HepG2 (cell line): ENCODE measurements around the gene SP9. TPM values are rescaled to one million over a fixed set of nuclear protein-coding genes. Genes with fewer than 3 reads are reported as not detected.

ENCODE experiments used
- ATAC-seq: fragments of 200-7000 bp; cut with Tn5 transposase; 3 replicates; pipeline ENCODE4 v1.9.1; 2020; ENCODE audit warnings: mild to moderate bottlenecking, moderate library complexity
- Bru-seq: library from RNA; stranded (reverse); fragments of 400-500 nt; gene quantifications from one replicate; lab custom pipeline; 2021; lab: Mats Ljungman, UMichigan
- BruChase-seq, 2 experiments: library from RNA; stranded (reverse); fragments of 400-500 nt; gene quantifications; one replicate each; lab custom pipeline; 2021; lab: Mats Ljungman, UMichigan
- BruUV-seq: library from RNA; stranded (reverse); fragments of 400-500 nt; replicated peaks from 2 replicates; lab custom pipeline; 2021; lab: Mats Ljungman, UMichigan
- CTCF ChIA-PET: fragments of 300-600 bp; formaldehyde crosslinking; extraction: SDS; loops from one replicate; lab custom pipeline; 2021; ENCODE audit warnings: low total read pairs, inconsistent platforms, low intra/inter-chr PET ratio; lab: Yijun Ruan, JAX
- POLR2A ChIA-PET: fragments of 350-600 bp; sonication (Branson Sonifier 250); formaldehyde crosslinking; loops from one replicate; lab custom pipeline; 2020; ENCODE audit warnings: antibody characterized with exemption, inconsistent platforms; lab: Yijun Ruan, JAX
- DNase-seq: peaks from one replicate; pipeline ENCODE4 v3.0.0-alpha.2; 2015; ENCODE audit warnings: low spot score
- FAIRE-seq: peaks from 3 replicates; lab custom pipeline; 2011; peaks lifted over from hg19 to GRCh38; lab: Jason Lieb, UNC
- H2AFZ ChIP-seq: one replicate; pipeline ENCODE4 v1.6.1; 2011; ENCODE audit warnings: low read length, inconsistent platforms
- H3K27ac ChIP-seq: fragments of 300-600 bp; 3 replicates; pipeline ENCODE4 v1.8.0; 2011; ENCODE audit warnings: mixed run types, mild to moderate bottlenecking, mixed read lengths, low read length, inconsistent platforms; ENCODE audit not compliant: insufficient read depth; ENCODE audit errors: extremely low read length
- H3K27me3 ChIP-seq, 2 experiments: fragments of 200-600 bp in 1 of 2; 2 replicates in 1 of 2; 3 replicates in 1 of 2; pipeline versions ENCODE4 v1.6.0 to v1.8.0; 2011; ENCODE audit warnings: low read length in 2 of 2, mild to moderate bottlenecking in 2 of 2, moderate library complexity in 2 of 2, inconsistent platforms in 1 of 2; ENCODE audit not compliant: insufficient read depth in 2 of 2, control insufficient read depth in 1 of 2
- H3K36me3 ChIP-seq, 2 experiments: fragments of 200-600 bp in 1 of 2; replicated peaks in 1 of 2; 2 replicates in 1 of 2; 3 replicates in 1 of 2; pipeline versions ENCODE4 v1.5.1 to v1.8.0; 2011; ENCODE audit warnings: low read length in 2 of 2, inconsistent platforms in 1 of 2; ENCODE audit not compliant: insufficient read depth in 2 of 2, control insufficient read depth in 1 of 2
- H3K4me1 ChIP-seq: 2 replicates; pipeline ENCODE4 v1.5.1; 2012; ENCODE audit warnings: low read length, inconsistent platforms; ENCODE audit not compliant: insufficient read depth
- H3K4me2 ChIP-seq: 2 replicates; pipeline ENCODE4 v1.6.0; 2011; ENCODE audit warnings: low read depth, low read length, inconsistent platforms
- H3K4me3 ChIP-seq, 3 experiments: fragments of 200-600 bp in 1 of 3; sonication (generic), shearing (Covaris generic) in 1 of 3; replicated peaks in 1 of 3; 2 replicates each; pipeline ENCODE4 v1.5.1; 2011 to 2016; ENCODE audit warnings: low read length in 3 of 3, inconsistent platforms in 2 of 3, low read depth in 2 of 3, mild to moderate bottlenecking in 2 of 3, control low read depth in 1 of 3, mixed read lengths in 1 of 3; ENCODE audit not compliant: insufficient read depth in 1 of 3
- H3K79me2 ChIP-seq: one replicate; pipeline ENCODE4 v1.6.1; 2011; ENCODE audit warnings: low read length, inconsistent platforms; ENCODE audit not compliant: insufficient read depth
- H3K9ac ChIP-seq: 2 replicates; pipeline ENCODE4 v1.6.0; 2011; ENCODE audit warnings: mild to moderate bottlenecking, low read depth, low read length, inconsistent platforms; ENCODE audit not compliant: insufficient read depth
- H3K9me3 ChIP-seq: 2 replicates; pipeline ENCODE4 v1.5.1; 2012; ENCODE audit warnings: mild to moderate bottlenecking, low read length
- H4K20me1 ChIP-seq: 2 replicates; pipeline ENCODE4 v1.6.0; 2011; ENCODE audit warnings: inconsistent platforms, mild to moderate bottlenecking, low read length, moderate library complexity; ENCODE audit not compliant: insufficient read depth
- ARID2 ChIP-seq: sonication (generic); formaldehyde crosslinking; IDR thresholded peaks from 2 replicates; pipeline ENCODE4 v1.8.1; 2022; ENCODE audit warnings: mild to moderate bottlenecking, missing genetic modification reagents, borderline replicate concordance
- CHD4 ChIP-seq: fragments of 200-600 bp; sonication (generic); IDR thresholded peaks from 2 replicates; pipeline ENCODE4 v1.7.0; 2017; ENCODE audit warnings: mild to moderate bottlenecking, low read length, borderline replicate concordance
- EZH2 ChIP-seq: conservative IDR thresholded peaks from 2 replicates; pipeline ENCODE4 v1.6.1; 2012; ENCODE audit warnings: mild to moderate bottlenecking, low read depth, low read length, moderate library complexity
- GLI4 ChIP-seq: sonication (generic); formaldehyde crosslinking; IDR thresholded peaks from 2 replicates; pipeline ENCODE4 v1.5.1; 2020; ENCODE audit warnings: missing genetic modification reagents, mild to moderate bottlenecking, moderate library complexity, borderline replicate concordance
- KAT7 ChIP-seq: IDR thresholded peaks from 2 replicates; pipeline ENCODE4 v1.6.1; 2018; ENCODE audit warnings: borderline replicate concordance, missing compliant biosample characterization
- MAFG ChIP-seq: sonication (generic); formaldehyde crosslinking; IDR thresholded peaks from 2 replicates; pipeline ENCODE4 v1.5.1; 2020; ENCODE audit warnings: mild to moderate bottlenecking, missing genetic modification reagents
- MAZ ChIP-seq, 2 experiments: sonication (generic) in 1 of 2; formaldehyde crosslinking in 1 of 2; IDR thresholded peaks; 2 replicates each; pipeline versions ENCODE4 v1.5.0 to v1.6.1; 2012 to 2020; ENCODE audit warnings: low read depth in 2 of 2, mild to moderate bottlenecking in 2 of 2, borderline replicate concordance in 1 of 2, improper control_type of control experiment in 1 of 2, low read length in 1 of 2, missing genetic modification reagents in 1 of 2, moderate library complexity in 1 of 2
- MED13 ChIP-seq: sonication (generic); formaldehyde crosslinking; IDR thresholded peaks from 2 replicates; pipeline ENCODE4 v1.5.0; 2020; ENCODE audit warnings: missing genetic modification reagents
- MZF1 ChIP-seq: sonication (generic); formaldehyde crosslinking; IDR thresholded peaks from 2 replicates; pipeline ENCODE4 v1.8.1; 2023; ENCODE audit warnings: mild to moderate bottlenecking, missing genetic modification reagents, borderline replicate concordance
- NCOR1 ChIP-seq: fragments of 200-600 bp; sonication (generic); IDR thresholded peaks from 2 replicates; pipeline ENCODE4 v1.7.0; 2017; ENCODE audit warnings: antibody characterized with exemption, low read length, borderline replicate concordance
- NFE2L2 ChIP-seq: fragments of 150-350 bp; IDR thresholded peaks from 2 replicates; pipeline ENCODE4 v1.6.1; 2014; ENCODE audit warnings: low read length
- NFKBIZ ChIP-seq: IDR thresholded peaks from 2 replicates; pipeline ENCODE4 v1.6.1; 2018; ENCODE audit warnings: missing genetic modification reagents, missing compliant biosample characterization
- NPAS2 ChIP-seq: sonication (generic); formaldehyde crosslinking; IDR thresholded peaks from 2 replicates; pipeline ENCODE4 v1.8.0; 2022; ENCODE audit warnings: mild to moderate bottlenecking, missing genetic modification reagents, borderline replicate concordance
- ZNF331 ChIP-seq: sonication (generic); formaldehyde crosslinking; IDR thresholded peaks from 2 replicates; pipeline ENCODE4 v1.4.0; 2020; ENCODE audit warnings: missing genetic modification reagents
- ZNF564 ChIP-seq: sonication (generic); formaldehyde crosslinking; IDR thresholded peaks from 2 replicates; pipeline ENCODE4 v1.8.1; 2023; ENCODE audit warnings: mild to moderate bottlenecking, missing genetic modification reagents
- ZNF841 ChIP-seq: sonication (generic); formaldehyde crosslinking; IDR thresholded peaks from 2 replicates; pipeline ENCODE4 v1.8.1; 2023; ENCODE audit warnings: missing genetic modification reagents, borderline replicate concordance
- ZNF891 ChIP-seq: sonication (generic); formaldehyde crosslinking; IDR thresholded peaks from 2 replicates; pipeline ENCODE4 v1.5.0; 2020; ENCODE audit warnings: mild to moderate bottlenecking, missing genetic modification reagents
- WGBS: methylation state at CpG from one replicate; pipeline ENCODE4 v1.1.6; 2017; ENCODE audit warnings: low lambda C conversion rate; 5-methylcytosine and 5-hydroxymethylcytosine counted together
- in situ Hi-C: cut with HindIII; loops from 2 replicates; pipeline ENCODE4 v1.10.0; 2017; ENCODE audit warnings: low pct_unique_long_range_greater_than_20kb; ENCODE audit not compliant: extremely low pct_ligation_motif_present
- intact Hi-C: fragments of 100-400 bp; cut with micrococcal nuclease; formaldehyde crosslinking; loops from one replicate; pipeline ENCODE4 v1.10.0; 2022; ENCODE audit not compliant: unreplicated experiment
- long read RNA-seq, 2 experiments: library from RNA in 1 of 2; library from polyadenylated mRNA in 1 of 2; stranded (forward) in 1 of 2; unstranded in 1 of 2; transcript quantifications; one replicate each; pipeline ENCODE4 v2.0.0, GENCODE V29; 2019 to 2022
- polyA minus RNA-seq, 3 experiments: library from RNA; depleted of rRNA, polyadenylated mRNA; stranded (reverse); fragments of >200 nt; gene quantifications; 2 replicates each; pipeline ENCODE4 v1.2.3, GENCODE V29; 2011; ENCODE audit warnings: low replicate concordance in 1 of 3
- polyA plus RNA-seq, 8 experiments: library from polyadenylated mRNA; depleted of rRNA in 3 of 8; stranded (reverse) in 7 of 8; unstranded in 1 of 8; fragments of >200 nt; fragmentation: Illumina TruSeq in 4 of 8; extraction: Trizol in 4 of 8; gene quantifications; 2 replicates each; pipeline versions ENCODE4 v1.2.1 to v1.2.3, GENCODE V29; 2011 to 2016; ENCODE audit warnings: low read depth in 4 of 8, missing spikeins in 1 of 8, mixed read lengths in 1 of 8; ENCODE audit not compliant: insufficient read depth in 1 of 8
- total RNA-seq, 5 experiments: library from RNA; depleted of rRNA; stranded (reverse); fragments of >200 nt; fragmentation: Illumina TruSeq; extraction: Trizol; gene quantifications; 2 replicates each; pipeline ENCODE4 v1.2.3, GENCODE V29; 2016; ENCODE audit warnings: low read depth in 1 of 5
- TF ChIP-seq, protein P1 (sequence below): sonication (generic); formaldehyde crosslinking; IDR thresholded peaks from 2 replicates; pipeline ENCODE4 v1.4.0; 2020; ENCODE audit warnings: missing genetic modification reagents, mild to moderate bottlenecking, borderline replicate concordance

The SP9 gene
- total RNA-seq (2016; rRNA removed; fragmentation: Illumina TruSeq; extraction: Trizol) = not detected in 2 replicates
- total RNA-seq (2016; cell fraction: cytosol; rRNA removed; fragmentation: Illumina TruSeq; extraction: Trizol; ENCODE audit: low read depth) = not detected in 2 replicates
- total RNA-seq (2016; cell fraction: insoluble cytoplasmic fraction; rRNA removed; fragmentation: Illumina TruSeq; extraction: Trizol) = not detected in 2 replicates
- not detected in 2 replicates for total RNA-seq (2016; cell fraction: membrane; rRNA removed; fragmentation: Illumina TruSeq; extraction: Trizol)
- not detected in 2 replicates for total RNA-seq (2016; cell fraction: nucleus; rRNA removed; fragmentation: Illumina TruSeq; extraction: Trizol)
- polyA plus RNA-seq (2011; rRNA removed) = not detected in 2 replicates
- not detected in 2 replicates for polyA plus RNA-seq (2011; cell fraction: cytosol; rRNA removed)
- polyA plus RNA-seq (2011; cell fraction: nucleus; rRNA removed) = not detected in 2 replicates
- polyA plus RNA-seq (2012) = 0.07 TPM in 1 of 2 replicates, not detected in the other
- polyA plus RNA-seq (2016; cell fraction: cytosol; fragmentation: Illumina TruSeq; extraction: Trizol; ENCODE audit: low read depth) = not detected in 2 replicates
- not detected in 2 replicates for polyA plus RNA-seq (2016; cell fraction: insoluble cytoplasmic fraction; fragmentation: Illumina TruSeq; extraction: Trizol; ENCODE audit: low read depth)
- not detected in 2 replicates for polyA plus RNA-seq (2016; cell fraction: membrane; fragmentation: Illumina TruSeq; extraction: Trizol; ENCODE audit: low read depth)
- polyA plus RNA-seq (2016; cell fraction: nucleus; fragmentation: Illumina TruSeq; extraction: Trizol; ENCODE audit: insufficient read depth, low read depth) = not detected in 2 replicates
- not detected in 2 replicates for polyA minus RNA-seq (2011; rRNA and poly(A)+ RNA removed; ENCODE audit: low replicate concordance)
- not detected in 2 replicates for polyA minus RNA-seq (2011; cell fraction: cytosol; rRNA and poly(A)+ RNA removed)
- not detected in 2 replicates for polyA minus RNA-seq (2011; cell fraction: nucleus; rRNA and poly(A)+ RNA removed)
- not detected for Bru-seq, nascent RNA
- BruChase-seq, experiment 1, labeled RNA remaining after a 6-hour chase = percentile 15 among the genes with signal in this experiment
- not detected for BruChase-seq, experiment 2, labeled RNA remaining after a 2-hour chase
- long read RNA-seq, experiment 1 = 0 reads
- long read RNA-seq, experiment 2 = 0 reads

DNA sequence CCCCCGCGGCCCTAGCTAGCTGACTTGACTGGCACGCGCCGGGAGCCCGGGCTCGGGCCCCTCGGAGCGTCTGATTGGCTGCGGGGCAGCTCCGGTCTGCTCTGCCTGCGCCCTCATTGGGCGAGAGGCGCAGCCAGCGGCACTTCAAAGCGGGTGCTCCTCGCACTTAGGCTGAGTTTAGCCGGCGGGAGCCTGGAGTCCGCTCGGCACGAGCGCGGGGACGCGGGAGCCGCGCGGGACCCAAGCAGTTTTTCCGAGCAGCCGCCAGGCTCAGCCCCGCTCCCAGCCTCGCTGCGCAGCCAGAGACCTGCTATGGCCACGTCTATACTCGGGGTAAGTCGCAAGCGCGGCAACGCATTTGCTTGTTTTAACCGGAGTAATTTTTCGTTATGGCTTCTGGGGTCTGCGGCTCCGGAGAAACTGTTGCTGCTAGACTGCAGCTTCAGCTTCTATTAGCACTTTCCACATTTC lies at the start of gene SP9:
Gene SP9, plus strand, starts transcription at position 174 of the 471 bp plus-strand sequence. Its CDS starts 139 bp downstream, at position 313.
- no peaks in the 10 kb centered on the region for H3K36me3 ChIP-seq
- peak within 1 kb of the TSS; percentile 35 to 72 (median 63) for H3K4me3 ChIP-seq
- peak within 1 kb of the TSS; percentile 98 for H3K4me2 ChIP-seq
- no peaks in the 10 kb centered on the region for H3K9me3 ChIP-seq
- H3K4me1 ChIP-seq = peaks cover 52% of the 10 kb centered on the region
- H3K27ac ChIP-seq = no peak within 1 kb of the TSS
- DNase-seq = peak; percentile 44
- ChIA-PET CTCF (no interaction called here), POLR2A (interaction anchor here (0.6 to 1.2 kb wide), 2 partner anchors 61 to 84 kb away, joined by 3 read pairs; partner anchors contain the start of gene SCRN3)
- BruUV-seq = no TSS peak
- H3K79me2 ChIP-seq = no peaks in the 10 kb centered on the region
- 62% methylated on average over 25 of the region's 44 CpGs for WGBS
- H3K9ac ChIP-seq = no peak within 1 kb of the TSS
- H2AFZ ChIP-seq = no peak within 1 kb of the TSS
- peak; percentile 55 for ATAC-seq
- in situ Hi-C loops (loop anchor here (5.0 kb wide), 1 partner anchor 88 kb away; the partner anchor contains the start of gene OLA1), intact Hi-C loops (loop anchor here (5.0 kb wide), 1 partner anchor 88 kb away; the partner anchor contains the start of gene OLA1)
- FAIRE-seq = no peak
- peaks cover 3% of the 10 kb centered on the region; the same call in 1 of the 2 replicates for H4K20me1 ChIP-seq
- H3K27me3 ChIP-seq = peaks cover 18 to 89% of the 10 kb centered on the region in 2 experiments
- TF ChIP-seq GLI4 (CRISPR knock-in tag) (no peak), CHD4 (no peak), NFKBIZ (CRISPR knock-in tag) (no peak), KAT7 (no peak), ZNF564 (peak; percentile 75; the same call in 1 of the 2 replicates), ZNF331 (0 out of 2 replicates have a peak, but pooled peaks have one; percentile 17), ZNF891 (no peak), MAZ (IDR thresholded peaks at IDR 0.05; ENCODE audit: borderline replicate concordance, low read depth, low read length) (no peak), MAZ (CRISPR knock-in tag; IDR thresholded peaks at IDR 0.05; ENCODE audit: low read depth) (peak; percentile 52; the same call in 1 of the 2 replicates), NFE2L2 (no peak), ARID2 (no peak), NPAS2 (CRISPR knock-in tag) (no peak), MAFG (CRISPR knock-in tag) (peak; percentile 39; the same call in 1 of the 2 replicates), NCOR1 (no peak), EZH2 (no peak), MZF1 (CRISPR knock-in tag) (no peak), MED13 (CRISPR knock-in tag) (no peak), ZNF841 (no peak)
- TF ChIP-seq, protein P1, sequence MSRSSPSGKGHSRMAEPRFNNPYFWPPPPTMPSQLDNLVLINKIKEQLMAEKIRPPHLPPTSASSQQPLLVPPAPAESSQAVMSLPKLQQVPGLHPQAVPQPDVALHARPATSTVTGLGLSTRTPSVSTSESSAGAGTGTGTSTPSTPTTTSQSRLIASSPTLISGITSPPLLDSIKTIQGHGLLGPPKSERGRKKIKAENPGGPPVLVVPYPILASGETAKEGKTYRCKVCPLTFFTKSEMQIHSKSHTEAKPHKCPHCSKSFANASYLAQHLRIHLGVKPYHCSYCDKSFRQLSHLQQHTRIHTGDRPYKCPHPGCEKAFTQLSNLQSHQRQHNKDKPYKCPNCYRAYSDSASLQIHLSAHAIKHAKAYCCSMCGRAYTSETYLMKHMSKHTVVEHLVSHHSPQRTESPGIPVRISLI = no peak
